Activated CD8-positive, alpha-beta memory T cell treated with anti-CD3 and anti-CD28 coated beads for 1 hour (primary cell): Measurements from ENCODE around the gene MRPS25.

Experiments
- DNase-seq, 2 donors: peaks; one replicate each; pipeline ENCODE4 v3.0.0-alpha.2; 2020; ENCODE audit warnings: low read depth in 1 of 2; ENCODE audit errors: extremely low read depth in 1 of 2

MRPS25 gene

DNA sequence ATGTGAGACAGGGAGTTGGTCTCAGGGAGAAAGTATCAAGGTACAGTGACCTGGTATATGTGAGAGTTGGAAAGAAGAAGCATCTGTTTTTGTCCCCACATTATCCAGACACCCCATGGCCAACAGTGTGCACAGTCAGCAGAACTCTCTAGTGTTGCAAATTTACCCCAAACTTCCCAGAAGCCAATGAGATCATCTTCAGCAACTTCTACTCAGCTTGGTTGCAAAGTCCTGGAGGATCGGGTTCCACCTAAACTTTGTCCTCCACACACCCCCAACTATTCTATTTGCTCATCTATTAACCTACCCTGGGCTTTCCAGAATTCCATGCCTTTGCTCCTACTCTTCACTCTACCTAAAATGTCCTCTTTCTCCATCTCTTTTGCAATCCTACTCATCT, 18.1 kb upstream of the MRPS25 start:
- DNase-seq: no peak

DNA sequence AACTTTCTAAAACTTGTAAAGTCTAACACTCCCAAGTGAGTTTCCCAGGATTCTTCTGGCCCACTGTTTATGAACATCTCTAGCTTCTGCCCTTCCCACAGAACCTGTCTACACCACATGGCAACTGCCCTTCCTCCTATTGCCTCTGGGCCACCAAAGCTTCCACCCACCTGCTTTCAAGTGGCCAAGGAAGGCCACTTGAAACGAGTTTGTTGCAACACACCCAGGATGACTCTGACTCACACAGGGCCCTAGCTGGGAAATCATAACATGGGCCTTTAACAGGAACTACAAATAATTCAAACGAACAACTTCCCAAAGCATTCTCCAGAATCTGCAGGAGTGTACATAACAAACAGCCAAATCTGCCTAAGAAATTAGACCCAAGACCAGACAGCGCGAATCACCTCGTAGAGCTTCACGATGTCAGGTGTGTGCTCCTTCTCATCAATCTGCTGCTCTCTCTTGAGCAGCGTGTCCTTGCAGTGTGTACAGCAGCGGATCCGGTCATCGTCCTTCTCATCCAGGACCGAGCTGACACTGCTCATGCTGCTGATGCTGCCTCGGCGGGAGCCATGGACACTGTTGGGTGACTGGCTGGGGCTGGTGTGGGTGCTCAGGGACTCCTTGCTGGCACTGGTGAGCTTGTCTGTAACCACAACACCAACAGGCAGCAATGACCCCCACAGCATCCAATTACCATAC, 17.0 kb upstream of the MRPS25 start:
- no peak for DNase-seq

DNA sequence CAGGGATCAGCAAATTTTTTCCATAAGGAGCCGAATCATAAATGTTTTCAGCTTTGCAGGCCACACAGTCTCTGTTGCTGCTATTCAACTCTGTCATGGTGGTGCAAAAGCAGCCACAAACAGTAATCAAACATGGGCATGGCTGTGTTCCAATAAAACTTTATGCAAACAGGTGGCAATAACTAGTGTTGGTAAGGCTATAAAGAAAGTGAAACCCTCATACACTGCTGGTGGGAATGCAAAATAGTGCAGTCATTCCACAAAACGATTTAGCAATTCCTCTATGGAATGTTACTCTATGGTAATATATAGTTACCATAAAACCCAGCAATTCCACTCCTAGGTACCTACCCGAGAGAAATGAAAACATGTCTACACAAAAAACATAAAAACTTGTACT, 14.0 kb upstream of the MRPS25 start:
- no peak for DNase-seq

DNA sequence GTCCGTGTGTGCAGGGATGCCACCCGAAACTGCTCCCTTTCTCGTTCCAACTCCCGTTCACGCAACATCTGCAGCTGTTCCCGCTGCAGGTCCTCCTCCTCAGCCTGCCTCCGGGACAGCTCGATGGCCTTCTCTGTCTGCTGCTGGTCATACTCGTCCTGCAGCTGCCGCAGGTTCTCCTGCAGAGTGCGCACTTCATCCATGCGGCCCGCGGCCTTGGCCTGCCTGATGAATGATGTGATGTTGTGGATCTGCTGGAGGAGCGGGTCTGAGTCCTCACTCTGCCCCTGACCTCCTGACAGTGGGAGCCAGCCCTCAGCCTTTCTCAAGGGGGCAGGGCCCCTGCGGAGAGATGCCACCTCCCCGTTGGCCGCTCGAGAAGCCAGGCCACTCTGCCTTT, 9.4 kb upstream of the MRPS25 start:
- DNase-seq: no peak

DNA sequence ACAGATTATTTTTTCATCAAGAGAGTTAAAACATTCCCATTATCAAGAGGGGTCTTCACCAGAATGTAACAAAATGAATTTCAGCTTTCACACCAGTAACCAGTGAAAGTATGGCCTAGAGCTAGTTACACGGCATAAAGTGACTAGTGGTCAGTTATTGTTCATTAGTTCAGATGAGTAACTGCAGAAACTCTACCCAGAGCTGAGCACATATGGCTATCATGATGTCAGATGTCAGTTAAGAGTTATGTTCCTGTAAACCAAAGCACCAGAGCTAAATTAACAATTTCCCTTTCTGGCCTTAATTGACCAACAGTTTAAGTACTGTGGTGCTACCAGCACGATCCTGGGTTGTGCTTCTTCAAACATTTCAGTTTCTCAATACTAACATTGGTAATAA, 6.6 kb upstream of the MRPS25 start:
- DNase-seq: no peak

DNA sequence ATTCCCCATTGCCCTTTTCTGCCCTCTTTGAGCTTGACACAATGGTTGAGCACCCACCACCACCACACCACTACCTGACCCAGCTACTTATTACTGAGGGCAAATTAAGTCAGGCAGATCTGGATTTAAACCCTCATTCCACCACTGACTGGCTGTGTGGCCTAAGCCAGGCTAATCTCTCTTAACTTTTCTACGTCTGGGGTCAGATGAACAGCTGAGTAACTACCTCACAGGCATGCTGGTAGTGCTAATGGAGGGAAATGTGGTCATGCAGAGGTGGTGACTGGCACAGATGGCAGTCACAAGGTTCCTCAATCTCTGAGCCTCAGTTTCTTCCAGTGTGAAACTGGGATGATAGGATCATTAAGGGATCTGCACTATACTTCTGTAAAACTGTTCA, 4.3 kb upstream of the MRPS25 start:
- DNase-seq: no peak

DNA sequence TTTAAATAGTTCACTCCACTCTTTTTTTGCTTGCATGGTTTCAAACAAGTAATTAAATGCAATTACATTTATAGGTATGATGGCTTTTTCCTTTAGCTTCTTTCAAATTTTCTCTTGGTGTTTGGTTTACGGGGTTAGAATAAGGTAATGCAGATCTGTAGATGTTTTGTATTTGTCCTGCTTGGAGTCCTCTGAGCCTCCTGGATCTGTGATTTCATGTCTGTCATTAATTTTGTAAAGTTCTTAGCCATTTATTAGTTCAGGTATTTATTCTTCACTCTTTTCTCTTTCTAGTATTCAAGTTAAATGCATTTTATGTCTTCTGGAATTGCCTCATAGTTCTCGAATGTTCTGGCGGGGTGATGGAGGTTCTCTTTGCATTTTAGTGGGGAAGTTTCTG, 1.4 kb upstream of the MRPS25 start:
- DNase-seq: no peak

DNA sequence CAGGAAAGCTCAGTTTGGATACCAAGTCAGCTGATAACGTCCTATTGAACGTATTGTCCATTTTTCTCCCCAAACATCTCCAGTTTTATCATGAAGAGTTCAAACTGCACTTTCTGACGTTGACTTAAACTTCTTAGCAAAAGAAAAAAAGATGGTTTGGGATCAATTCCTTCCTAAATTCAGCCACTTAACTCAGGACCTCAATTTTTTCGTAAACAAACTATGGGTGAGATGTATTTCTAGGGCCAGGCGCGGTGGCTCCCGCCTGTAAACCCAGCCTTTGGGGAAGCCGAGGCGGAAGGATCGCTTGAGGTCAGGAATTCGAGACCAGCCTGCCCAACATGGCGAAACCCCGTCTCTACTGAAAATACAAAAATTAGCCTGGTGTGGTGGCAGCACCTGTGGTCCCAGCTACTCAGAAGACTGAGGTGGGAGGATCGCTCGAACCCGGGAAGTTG, 464 bp upstream of the MRPS25 start:
- DNase-seq: no peak

DNA sequence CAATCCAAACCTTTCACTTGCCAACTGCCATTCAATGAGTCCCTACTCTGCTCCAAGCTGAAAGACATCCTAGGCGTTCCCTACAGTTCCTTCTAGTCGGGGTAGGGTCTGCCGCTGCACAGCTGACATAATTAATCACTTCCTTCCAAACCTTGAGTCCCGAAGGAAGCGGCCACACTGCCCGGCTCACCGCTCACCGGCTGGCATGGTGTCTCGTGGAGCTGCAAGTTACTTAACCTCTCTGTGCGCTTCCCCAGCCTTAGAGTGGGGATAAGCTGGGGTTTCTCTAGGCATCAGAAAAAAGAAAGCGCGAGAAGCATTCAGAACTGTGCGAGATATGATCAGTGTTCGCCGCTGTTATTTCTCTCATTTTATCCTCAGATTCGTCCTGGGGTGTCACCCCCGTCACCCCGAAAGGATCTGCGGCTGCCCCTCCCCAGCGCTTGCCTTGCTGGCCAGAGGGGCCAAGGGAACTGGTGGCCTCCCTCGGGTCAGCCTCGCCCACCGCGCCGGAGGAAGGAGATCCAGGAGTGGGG, 748 bp downstream of the MRPS25 start:
- DNase-seq: no peak

DNA sequence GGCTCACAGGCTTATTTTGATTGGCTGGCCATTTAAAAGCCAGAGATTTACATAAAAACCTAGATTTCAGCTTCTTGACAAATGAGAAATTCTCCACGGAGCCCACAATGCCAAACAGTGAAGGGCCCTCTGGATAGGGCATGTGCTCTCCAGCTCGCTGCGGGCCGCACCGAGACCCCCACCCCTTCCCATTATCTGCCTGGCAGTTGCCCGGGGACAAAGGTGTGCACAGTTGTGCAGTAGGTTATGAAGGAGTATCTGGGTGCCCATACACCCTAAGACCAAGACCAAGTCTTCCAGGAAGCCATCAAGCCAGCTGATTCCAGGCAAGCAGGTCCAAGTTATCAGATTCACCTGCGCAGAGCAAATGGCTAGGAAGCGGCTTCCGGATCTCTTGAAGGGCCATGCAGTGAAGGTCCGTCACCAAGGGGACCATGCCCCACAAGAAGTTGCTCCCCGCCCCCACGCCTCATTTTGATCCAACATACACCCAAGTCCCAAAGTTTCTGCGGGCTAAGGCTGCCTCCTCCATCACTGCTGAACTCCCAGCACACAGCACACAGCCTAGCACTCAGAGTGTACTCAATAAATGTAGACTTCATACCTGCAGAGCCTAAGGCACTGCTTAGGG, 1.3 kb downstream of the MRPS25 start:
- no peak for DNase-seq

DNA sequence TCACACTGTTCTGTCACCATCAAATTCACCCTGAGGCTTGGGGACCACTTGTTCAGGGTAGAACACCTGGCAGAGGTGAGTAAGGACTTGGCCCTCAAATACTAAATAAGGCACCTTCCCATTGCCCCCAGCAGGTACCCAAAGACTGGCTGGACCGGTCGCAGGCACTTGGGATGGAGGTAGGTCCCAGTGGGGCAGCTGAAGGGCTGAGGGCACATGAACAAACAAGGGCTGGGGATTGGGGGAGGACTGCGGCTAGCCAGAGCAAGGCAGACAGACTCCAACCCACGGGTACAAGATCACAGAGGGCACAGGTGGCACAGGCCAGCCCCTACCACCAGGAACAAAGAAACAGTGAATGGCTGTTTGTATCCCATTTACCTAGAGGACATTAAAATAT, 1.9 kb downstream of the MRPS25 start:
- DNase-seq: no peak

DNA sequence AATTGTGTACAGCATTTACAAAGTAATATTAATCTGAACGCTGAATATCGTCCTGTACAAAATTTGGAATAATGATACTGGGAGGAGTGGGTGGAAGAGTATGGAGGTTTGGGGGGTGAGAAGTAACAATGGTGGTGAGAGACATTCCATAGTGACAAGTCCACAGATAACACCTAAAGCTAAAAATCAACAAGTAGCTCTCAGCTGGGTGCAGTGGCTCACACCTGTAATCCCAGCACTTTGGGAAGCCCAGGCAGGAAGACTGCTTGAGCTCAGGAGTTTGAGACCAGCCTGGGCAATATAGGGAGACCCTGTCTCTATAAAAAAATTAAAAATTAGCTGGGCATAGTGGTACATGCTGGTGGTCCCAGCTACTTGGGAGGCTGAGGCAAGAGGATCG, 5.1 kb downstream of the MRPS25 start:
- DNase-seq: no peak

DNA sequence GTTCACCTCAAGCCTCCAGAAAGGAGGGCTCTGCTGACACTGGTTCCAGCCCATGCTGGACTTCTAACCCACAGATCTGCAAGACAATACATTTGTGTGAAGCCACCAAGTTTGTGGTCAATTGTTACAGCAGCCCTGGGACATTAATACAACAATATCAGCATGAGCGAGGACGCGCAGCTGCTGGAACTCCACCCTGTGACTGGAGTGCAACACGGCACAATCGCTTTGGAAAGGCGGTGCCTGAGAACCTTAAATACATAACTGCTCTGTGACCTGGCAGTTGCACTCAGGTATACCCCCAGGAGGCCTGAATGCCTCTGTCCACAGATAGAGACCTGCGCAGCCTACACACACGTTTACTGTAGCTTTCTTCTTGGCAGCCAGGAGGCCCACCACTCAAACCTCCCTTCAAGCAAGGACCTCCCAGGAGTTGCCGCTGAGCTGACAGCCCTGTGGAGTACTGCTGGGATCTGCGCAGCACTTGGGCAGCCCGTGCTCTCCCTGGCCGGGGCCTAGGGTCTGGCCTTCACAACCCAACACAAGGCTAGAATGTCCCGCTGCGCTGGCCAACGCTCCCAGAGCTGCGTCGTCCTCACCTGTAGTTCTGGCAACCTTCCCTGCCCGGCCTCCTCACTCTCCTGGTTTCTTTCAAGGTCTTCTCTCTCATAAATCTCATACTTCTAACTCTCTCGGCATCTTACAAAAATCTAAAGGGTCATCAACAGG, 8.3 kb downstream of the MRPS25 start:
- no peak for DNase-seq

DNA sequence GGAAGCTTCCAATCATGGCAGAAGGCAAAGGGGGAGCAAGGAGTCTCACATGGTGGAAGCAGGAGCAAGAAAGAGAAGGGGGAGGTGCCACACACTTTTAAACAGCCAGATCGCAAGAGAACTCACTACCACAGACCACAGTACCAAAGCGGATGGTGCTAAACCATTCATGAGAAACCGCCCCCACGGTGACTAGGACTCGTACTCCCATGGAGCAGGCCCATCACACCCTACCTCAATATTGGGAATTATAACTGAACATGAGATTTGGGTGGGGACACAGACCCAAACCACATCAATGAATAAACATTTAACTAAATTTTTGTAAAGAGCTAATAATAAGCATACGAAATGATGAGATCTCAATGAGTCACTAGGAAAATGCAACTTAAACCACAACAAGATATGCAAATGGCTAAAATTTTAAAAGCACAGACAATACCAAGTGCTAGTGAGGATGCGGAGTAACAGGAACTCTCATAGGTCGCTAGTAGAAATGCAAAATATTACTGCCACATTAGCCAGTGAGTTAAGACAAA, 10.0 kb downstream of the MRPS25 start:
- peak in 1 of 2 donors; percentile 8 for DNase-seq

DNA sequence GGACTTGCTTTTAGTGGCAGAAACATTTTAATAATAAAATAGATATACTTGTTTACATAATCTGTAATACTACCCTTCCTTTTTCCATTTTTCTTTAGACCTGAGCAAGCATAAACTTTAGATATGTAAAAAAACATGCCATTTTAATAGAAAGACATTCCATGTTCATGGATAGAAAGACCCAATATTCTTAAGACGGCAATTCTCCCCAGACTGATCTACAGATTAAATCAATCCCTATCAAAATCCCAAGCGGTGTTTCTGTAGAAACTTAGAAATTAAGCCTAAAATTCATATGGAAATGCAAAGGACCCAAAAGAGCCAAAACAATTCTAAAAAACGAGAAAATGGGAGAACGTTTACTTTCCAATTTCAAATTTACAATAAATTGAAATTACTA, 11.6 kb downstream of the MRPS25 start:
- DNase-seq: no peak

DNA sequence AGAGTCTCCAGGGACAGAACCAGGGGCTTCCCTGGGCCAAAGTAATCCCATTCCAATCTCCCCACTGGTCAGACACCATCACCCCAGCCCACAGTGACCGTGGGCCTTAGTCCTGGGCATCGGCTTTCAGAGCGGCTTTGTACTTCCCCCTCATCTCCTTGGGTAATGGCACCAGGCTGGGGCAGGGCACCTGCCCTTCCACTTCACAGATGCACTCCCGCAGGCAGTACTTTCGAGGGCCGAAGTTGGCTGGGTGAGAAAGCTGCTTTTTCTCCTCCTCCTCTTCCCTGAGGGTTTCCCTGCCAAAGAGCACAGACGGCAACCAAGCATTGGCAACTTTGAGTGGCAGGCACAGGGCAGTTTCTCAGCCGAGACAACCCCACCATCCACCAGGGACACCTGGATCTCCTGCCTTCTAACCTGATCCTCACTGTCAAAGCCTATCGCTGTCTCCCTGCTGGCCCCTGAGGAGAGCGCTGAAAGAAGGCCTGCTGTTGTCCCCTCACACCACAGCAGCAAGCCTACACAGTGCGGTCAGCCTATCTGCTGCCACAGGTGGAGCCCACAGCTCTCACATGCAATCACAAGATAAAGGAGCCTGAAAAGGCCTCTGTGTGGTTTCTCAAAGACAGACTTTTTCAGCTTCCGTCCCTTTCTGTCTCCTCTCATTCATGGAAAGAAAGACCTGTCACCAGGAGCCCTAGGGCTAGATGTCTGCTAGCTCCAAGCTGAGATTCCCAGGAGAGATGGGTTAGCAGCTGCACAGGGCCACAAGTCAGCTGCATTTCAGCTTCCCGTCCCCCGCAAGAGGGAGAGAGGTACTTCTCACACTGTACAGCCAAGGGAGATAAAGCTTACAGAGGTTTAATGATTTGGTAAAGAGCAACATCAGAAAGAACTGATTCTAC, 12.5 kb downstream of the MRPS25 start:
- DNase-seq: no peak

DNA sequence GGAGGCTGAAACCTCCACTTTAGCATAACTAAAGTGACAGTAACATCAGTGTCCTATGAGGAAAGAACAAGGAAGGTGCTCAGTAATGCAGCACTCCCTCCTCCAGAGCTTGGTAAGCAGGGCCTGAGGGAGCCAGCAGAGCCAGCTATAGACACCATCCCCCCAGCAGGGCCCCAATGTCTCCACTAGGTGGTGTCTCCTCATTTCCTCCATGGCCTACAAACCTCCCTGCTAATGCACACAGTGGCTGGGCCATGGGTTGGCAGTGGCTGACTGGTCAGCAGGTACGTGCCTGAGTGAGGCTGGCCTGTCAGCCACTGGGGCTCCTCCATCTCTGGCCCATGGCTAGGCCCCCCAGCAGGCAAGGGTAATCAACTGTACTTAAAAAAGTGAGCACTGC, 13.6 kb downstream of the MRPS25 start:
- DNase-seq: peak in 1 of 2 donors; percentile 11

DNA sequence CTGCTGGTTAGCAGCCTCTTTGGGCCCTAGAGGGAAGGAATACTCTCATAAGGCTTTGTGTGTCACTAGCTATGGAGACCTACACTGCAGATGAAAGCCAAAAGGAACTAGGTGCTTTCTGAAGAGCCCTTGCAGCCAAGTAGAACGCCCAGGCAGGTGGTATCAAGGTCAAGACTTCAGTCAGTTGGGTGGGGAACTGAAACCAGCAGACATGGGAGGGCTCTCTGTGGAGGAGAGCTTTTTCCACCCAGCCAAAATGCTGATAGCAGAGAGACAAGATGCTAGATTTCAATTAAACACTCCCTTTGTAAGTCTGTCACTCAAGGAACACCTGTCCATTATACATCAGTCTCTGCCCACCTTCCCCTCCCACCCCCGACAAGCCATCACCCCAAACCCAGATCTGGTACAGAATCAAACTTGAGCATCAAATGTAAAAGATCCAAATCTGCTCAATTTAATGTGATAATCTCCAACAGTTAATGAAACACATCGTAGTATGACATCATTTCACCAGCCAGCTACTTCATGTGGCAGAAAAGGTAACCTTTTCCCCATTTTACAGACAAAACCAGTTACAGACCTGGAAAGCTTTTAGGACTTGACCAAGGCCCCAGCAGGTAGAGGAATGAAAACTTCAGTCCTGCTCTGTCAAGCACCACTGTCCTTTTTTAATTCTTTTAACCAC, 14.6 kb downstream of the MRPS25 start:
- no peak for DNase-seq

DNA sequence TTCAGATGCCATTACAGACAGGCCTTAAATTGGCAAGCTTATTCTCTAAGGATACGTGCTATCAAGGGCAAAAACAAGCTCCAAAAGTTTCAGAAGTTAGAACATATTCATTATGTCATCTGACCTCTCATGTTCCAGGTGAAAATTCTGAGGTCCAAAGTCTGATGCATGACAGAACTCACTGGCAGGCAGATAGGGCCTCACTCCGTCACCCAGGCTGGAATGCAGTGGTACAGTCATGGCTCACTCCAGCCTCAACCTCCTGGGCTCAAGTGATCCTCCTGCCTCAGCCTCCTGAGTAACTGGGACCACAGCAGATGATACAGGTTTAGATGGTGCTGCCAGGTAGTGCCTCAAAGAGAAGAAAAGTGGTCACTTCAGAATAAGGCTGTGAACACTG, 15.5 kb downstream of the MRPS25 start:
- no peak for DNase-seq

DNA sequence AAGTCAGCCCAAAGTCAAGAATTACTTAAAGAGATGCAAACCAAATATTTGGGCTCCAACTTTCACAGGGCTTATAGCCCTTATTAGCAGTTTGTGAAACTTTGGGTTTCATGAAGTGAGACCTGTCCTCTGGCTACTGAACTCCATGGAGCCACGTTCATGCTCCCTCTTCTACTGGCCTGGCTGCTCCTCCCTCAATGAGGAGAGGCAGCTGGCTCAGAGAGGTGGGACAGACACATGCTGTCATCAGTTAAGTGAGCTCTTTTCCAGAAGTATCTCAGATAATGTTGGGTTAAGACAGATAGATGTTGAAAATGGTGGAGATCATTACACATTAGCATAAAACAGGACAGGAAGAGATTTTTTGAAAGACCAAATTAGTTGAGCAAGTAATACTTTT, 19.4 kb downstream of the MRPS25 start:
- no peak for DNase-seq
